GM18502 (cell line): ENCODE measurements around the gene USP12.

Experiments
- ATAC-seq: cut with Tn5 transposase; IDR thresholded peaks from one replicate; pipeline ENCODE4 v1.9.1; 2021; ENCODE audit warnings: mild to moderate bottlenecking; ENCODE audit not compliant: unreplicated experiment, poor library complexity

USP12 gene

GRCh38 chr13:27018882-27019281 lies 152.7 kb downstream of the USP12 start:
- ATAC-seq, result no peak

- no peak for ATAC-seq
Measured at GRCh38 chr13:27018344-27018861, 153.2 kb downstream of the USP12 start.

DNA sequence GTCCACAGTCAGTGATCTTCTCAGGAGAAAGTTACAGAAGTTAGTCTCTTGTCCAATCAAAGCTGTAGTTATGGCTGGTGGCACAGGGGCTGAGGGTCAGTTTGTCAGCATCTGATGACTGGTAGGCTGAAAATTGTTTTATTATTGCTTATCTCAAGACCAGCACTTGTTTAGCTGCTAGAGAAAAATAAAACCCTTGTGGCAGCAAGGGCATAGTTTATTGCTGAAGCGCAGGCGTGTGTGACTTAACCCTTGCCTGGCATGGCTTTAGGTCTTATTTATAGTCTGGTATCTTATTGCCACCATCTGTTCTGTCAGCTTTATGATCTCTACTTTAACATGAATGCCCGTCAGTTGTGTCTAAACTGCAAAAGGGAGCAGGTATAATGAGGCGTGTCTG lies 154.7 kb downstream of the USP12 start:
- no peak for ATAC-seq
